GM19035 (cell line): Measurements from ENCODE around the gene KCNC1.

Source experiments
- ATAC-seq: cut with Tn5 transposase; IDR thresholded peaks from one replicate; pipeline ENCODE4 v1.9.1; 2021; ENCODE audit not compliant: unreplicated experiment

KCNC1 gene

DNA sequence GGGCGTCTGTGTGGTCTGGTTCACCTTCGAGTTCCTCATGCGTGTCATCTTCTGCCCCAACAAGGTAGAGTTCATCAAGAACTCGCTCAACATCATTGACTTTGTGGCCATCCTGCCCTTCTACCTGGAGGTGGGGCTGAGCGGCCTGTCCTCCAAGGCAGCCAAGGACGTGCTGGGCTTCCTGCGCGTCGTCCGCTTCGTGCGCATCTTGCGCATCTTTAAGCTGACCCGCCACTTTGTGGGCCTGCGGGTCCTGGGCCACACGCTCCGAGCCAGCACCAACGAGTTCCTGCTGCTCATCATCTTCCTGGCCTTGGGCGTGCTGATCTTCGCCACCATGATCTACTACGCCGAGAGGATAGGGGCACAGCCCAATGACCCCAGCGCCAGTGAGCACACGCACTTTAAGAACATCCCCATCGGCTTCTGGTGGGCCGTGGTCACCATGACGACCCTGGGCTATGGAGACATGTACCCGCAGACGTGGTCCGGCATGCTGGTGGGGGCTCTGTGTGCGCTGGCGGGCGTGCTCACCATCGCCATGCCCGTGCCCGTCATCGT lies 37.3 kb downstream of the KCNC1 start:
- no peak for ATAC-seq

DNA sequence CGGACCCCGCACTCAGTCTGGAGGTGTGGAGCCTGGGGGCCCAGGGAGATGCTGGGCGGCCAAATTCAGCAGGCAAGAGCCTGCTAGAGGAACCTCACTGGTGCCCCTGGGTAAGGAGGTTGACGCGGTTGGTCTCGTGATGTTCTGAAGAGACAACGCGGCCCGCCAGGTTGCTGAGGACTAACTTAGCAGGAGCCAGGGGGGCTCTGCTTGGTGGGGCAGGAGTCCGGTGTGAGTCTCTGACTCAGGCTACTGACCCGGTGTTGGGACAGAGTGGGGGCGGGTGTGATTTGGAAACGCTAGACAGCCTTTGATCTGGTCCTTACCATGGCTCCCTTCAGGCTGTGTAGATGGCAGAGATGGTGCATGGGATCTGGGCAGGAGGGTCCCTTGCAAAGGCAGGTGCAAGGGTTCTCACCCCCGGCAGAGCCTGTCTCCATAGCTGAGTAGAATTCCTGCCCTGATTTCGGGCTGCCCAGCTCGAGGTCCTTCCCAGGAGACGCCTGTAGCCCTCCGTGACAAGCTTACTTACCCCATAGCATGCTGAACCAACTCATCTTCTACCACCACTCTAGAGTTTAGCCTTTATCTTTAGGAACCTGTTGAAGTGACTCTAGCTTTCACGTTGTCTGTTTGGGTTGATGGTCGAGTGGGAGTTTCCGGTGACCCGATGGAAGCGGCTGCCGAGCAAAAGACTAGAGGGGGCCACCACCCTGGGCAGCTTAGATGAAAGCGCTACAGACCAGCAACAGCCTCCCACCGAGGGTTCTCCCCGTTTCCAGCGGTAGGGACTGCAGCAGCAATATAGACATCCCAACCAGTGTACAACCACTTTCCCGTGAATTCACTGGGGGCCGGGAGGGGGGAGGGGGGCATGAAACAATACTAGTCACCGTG lies 38.4 kb downstream of the KCNC1 start:
- ATAC-seq, result no peak

DNA sequence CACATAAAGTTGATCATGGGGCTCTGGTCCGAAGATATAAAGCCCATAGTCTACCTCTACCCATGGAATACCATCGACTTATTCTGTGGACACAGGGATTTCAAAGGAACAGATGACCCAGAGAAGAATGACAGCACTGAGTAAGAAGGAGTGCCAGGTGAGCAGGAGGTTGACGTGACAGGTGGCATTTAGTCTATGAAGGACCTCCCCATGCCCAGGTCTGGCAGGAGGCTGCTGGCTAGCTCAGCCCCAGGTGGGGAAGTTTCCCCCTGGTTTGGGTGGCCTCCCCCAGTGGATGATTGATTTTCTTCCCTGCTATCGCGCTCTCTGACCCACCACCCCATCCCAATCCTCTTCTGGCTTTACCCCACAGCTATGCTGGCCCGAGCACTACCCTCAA lies 39.1 kb downstream of the KCNC1 start:
- ATAC-seq, result no peak

DNA sequence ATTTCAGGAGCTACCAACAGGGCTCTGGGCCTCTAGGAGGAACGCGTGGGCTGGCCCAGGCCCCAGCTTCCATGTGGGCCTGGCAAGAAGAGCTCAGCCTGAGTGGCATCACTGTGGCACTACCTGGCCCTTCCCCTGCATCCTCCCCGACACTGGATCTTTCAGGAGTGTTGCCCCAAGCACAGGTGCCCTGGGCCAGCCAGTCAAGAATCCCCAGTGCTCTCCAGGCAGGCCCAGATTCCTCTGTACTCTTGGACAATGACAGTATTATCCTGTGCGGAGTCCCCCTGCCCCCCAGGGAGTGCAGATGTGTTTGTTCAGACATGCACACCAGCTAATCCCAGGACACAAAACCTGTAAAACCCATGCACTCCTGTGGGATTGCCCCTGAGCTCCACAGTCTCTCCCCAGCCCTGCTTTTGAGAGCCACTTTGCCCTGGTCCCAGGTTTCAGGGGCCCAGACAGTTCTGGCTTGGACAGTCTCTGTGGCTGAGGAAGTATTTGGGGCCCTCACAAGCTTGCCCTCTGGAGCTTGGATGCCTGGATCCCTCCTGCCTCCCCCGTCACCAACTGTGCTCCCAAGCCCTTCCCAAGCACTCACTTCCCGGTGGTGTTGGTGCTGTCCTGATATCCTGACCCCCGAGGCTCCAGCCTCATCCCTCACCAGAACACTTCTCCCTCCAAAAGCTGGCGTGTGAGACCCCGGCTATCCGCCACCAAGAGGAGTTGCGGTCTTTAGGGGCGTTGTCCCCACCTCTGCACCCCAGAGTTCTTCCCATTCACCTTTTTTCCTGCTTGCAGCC lies 39.9 kb downstream of the KCNC1 start:
- ATAC-seq, result no peak

DNA sequence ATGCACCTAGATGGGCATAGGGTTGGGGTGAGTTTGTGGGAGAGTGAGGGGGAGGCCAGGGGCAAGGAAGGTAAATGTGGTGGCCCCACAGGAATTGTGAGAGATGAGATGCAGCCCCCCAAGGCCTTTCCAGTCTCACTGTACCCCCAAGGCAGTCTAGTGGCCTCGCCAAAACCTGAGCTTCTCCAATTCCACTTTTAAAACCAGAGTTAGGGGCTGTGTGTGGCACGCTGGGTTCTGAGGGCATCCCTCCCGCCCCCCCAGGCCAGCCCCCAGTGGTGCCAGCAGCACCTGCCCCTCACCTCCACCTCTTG lies 40.4 kb downstream of the KCNC1 start:
- ATAC-seq, result no peak

DNA sequence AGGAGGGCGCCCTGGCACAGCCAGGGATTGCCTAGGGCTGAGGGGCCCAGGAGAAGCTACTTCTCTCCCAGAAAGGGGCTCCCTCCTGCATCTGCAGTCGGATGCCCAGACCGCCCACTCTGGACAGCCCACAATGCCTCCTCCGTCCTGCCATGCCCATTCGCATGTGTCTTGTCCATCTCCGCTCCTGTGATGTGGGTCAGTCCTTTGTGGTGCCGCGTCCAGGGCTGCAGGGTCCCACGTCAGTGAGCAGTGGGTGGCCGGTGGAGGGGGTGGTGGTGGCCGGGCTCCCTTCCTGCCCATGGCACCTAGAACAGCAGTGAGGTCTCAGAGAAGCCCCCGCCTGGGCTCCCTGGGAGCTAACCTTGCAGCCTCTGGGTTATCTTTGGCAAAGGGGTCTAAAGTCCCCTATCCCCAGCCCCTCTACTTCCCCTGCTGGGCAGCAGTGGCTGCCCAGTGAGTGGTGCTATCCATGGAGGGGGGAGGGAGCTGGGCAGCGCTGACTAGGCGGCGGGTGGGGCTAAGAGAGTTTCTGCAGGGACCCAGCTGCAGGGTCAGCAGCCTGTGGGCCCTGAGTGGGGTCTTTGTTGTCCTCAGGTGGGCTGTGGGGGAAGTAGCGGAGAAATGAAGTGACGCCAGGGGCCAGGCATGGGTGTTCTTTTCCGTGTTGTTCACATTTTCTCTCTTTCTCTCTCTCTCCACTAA lies 41.1 kb downstream of the KCNC1 start:
- no peak for ATAC-seq

DNA sequence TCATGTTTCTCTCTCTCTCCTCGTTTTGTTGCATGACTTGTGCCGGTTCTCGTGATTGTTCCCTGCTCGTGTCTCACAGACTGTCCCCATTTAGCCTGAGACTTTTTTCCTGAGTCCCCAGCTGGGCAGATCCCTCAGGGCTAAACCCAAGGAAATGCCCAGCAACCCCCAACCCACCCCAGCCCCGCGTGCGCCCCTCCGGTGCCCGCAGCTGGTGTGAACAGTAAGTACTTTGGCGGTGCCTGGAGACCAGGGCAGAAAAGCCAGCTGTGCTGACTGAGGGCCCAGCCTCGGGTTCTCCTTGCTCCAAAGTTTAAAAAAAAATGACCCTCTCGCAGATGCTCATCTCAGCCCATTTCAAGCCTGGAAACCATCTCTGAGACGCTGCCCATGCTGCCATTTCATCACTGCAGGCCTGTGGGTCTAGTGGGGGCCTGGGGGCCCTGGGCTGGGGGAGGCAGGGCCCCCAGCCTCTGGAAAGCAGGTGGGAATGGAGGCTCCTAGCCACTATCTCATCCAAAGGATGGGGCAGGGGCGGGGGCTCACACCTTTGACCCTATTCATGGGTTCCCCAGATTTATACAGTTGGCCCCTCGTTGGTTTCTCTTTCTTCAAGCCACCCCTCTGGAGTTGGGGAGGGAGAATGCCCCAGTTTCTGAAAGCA lies 41.8 kb downstream of the KCNC1 start:
- ATAC-seq, result no peak

DNA sequence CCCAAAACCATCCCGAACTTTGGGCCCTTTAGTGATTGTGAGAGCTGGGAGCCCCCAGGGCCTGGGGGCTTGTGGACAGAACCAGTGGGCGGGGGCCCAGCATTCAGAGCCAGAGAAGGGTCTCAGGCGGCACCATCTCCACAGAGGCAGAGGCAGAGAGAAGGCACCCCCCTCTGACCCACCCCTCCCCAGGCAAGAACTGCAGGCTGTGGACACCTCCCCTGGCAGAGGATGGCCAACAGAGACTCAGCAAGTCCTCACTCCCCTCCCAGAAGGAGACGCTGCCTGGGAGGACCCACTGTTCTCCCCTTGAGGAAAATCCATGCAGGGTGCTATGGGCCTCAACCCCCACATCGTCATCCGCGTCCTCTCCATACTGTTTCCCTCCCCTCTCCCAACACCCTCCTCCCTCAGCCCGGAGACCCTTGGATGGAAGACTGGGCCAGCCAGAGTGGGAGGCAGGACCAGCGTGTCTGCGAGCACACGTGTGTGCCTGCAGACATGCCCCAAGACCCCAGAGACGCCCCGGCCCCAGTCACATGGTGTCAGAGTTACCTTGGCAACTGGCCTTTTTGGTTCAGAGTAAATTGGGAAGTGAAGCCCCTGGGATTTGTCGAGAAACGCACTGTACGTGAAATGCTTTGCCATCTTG lies 42.6 kb downstream of the KCNC1 start:
- no peak for ATAC-seq

DNA sequence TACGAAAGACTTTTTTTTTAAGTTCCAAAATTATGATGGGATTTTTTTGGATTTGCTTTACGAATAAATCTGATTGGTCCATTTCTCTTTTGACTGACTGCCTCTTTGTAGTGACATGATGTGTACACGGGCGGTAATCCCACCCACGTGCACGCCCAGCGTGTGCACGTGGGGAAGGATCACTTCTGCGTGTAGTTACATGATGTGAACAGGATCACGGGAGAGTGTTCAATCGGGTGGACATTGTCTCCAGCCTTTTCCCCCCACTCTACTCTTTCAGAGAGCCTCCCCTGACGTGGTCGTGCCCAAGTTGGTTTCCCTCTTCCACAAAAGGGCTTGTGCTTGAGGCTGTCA lies 43.1 kb downstream of the KCNC1 start:
- ATAC-seq, result no peak

DNA sequence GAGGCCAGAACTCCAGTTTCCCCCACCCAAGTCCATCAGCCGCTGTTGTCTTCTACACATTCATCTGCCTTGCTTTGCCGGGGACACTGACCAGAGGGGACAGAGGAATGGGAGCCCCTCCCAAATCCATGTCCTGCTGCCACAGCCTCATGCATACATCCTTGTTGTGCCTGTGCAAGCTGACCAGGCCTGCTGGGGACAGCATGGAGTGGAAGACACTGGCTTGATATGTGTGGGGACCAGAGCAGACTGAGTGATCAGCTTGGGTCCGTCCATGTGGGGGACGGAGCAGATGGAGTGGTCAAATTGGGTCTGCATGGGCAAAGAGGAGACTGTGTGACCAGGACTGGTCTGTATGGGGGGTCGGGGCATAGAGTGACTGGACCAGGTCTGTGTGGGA lies 43.8 kb downstream of the KCNC1 start:
- ATAC-seq, result no peak

DNA sequence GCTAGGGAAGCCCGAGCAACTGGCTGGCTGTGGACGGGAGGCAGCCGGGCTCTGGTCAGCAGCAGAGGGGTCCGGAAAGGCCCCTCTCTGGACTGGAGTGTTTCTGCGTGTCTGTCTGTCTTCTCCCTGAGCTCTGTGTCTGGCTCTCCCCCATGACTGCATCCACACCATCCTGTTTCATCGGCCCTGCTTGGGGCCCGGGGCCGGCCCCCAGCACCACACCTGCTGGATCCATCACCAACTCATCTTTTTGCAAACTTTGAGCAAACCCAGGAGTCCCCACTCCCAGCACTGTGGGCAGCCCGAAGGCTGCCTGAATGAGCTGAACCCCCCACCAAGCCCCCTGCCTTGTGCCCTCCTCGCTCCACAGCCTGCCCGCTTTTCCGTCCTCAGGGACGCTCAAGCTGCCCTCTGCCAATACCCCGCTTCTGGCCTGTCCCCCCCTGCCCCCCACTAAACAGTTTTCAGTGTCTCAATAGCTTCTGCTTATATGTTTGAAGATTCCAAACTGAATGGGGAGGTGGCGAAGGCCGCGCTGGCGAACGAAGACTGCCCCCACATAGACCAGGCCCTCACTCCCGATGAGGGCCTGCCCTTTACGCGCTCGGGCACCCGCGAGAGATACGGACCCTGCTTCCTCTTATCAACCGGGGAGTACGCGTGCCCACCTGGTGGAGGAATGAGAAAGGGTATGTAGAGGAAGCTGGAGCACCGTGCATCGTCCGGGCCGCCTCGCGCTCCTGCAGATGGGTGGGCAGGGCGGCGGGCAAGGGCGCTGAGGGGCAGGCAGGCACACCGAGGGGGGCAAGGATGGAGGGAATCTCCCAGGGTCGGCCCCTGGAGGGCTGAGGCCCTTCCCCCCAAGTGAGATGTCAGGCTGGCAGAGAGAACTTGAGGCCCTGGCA lies 44.6 kb downstream of the KCNC1 start:
- ATAC-seq, result no peak

DNA sequence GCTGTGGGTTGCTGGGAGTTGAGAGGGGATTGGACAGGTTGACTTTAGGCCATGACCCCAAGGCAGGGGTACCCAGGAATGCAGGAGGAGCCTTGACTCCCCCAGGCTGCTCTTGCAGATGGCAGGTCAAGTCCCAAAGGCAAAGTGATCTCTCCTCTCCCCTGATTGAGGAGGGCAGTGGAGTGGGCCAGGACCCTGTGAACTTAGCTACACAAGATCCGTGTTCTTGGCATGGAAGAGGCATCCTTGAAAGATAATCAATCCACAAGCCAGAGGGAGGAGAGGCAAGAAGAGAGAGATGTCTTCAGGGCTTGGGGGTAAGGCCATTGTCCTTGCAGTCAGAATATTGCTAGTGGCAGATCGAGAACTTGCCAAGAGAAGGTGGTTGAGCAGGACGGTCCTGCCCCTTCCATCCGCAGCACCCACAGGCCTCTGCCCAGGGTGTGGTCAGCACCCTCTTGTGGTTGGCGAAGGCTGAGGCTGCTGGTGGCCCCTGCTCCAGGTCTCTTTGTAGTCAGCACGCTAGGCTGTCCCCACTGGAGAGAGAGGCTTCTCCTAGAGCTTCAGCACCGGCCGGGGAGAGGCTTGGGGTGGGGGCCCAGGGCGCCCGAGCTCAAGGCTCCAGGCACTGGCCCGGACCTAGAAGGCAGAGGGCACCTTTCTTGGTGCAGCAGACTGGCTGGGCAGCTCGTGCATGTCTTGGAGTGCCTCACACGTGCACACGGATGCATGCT lies 45.4 kb downstream of the KCNC1 start:
- no peak for ATAC-seq

DNA sequence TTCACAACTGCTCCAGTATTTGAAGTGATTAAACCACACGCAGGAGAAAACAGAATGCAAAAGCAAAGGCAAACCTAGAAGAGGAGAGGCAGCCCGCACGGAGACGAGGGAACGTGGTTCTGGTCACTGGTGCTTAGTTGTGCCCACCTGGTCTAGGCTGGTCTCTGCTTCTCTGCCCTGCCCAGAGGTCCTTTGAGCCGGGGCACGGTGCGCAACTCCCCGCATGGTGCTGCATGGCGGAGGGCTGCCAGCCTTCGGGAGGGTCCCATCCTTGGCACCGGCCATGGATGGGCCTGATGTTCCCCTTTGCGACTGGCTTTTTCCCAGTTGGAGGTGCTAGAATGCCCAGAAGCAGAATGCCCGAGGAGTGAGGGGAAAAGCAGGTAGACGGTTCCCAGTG lies 46.1 kb downstream of the KCNC1 start:
- ATAC-seq, result no peak

DNA sequence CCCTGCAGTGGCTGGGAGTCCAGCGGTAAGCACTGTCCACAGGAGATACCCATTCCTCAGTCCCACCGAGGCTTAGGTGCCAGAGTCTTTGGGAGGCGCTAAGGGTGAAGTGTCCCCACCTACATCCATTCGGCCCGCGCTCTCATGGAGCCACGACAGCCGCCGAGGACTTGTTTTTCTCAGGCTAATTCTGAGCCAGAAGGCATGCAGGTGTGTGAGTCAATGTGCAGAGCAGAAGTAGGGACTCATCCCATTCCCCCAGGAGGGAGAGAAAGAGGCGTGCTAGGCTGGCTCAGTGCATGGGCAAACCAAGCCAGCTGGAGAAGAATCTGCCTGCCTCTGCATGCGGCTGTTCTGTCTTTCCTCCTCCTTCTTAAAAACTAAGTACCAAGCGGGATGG lies 46.6 kb downstream of the KCNC1 start:
- no peak for ATAC-seq

DNA sequence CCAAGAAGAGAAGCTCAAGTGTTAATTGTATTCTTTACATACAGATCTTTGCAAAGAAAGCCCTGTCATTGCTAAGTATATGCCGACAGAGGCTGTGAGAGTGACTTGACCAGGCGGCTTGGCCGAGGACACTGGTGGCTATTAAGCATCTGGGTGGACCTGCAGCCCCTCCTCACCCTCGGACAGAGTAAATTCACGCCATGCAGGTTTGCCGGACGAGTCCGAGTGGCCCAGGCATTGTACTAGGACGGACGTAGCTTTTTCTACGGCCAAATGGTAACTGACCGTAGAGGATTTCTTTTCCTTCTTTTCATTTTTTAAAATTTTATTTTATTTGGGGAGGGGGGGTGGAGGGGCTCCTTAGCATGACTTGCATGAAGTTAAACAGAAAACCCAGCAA lies 47.0 kb downstream of the KCNC1 start:
- ATAC-seq, result no peak

DNA sequence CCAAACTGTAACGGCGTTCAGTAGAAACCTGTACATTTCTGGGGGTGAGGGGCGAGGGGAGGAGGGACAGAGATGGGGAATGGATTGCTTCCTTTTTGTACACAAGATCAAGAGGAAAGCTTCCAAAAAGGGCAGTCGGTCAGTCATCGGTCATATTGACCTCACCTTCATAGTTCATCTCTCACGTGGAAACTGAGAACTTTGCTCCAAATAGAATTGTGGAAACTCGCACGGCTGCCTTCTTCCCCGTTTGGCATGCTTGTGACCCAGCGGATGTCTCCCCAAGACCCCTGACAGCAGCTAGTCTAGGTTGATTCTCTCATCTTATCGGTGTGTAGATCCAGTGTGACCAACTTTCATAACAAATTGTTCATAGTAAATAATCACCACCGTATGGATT lies 47.6 kb downstream of the KCNC1 start:
- ATAC-seq, result no peak

DNA sequence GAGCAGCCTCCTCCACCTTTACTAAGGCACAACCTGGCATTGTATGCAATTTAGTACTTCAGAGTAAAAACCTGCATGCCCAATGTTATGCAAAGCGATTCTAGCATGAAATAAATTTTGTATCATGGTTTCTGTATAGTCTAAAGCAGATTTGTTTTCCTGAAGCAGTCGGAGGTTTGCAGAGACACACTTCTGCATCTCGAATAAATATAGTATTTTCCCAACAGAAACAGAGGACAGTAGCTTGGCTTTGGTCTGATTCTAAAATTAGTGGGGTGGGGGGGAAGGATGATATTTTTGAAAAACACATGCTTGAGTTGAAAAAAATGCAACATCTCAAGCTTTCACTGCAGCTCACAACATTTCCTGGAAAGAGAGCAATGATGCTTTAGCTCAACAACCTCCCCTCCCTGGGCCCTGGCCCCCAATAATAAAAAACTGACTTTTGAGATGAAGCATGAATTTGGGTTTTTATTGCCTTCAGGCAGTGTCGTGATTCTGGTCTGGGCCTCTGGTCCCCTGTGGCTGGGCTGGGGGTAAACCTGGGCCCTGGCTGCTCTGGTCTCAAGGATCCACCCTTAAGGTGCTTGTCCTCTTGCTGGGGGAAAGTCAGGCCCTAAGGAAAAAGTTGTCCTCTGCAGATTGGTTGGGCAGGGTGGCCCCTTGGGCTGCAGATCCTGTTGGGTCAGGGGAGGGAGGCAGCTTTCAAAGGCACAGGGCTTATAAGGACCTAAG lies 48.2 kb downstream of the KCNC1 start:
- ATAC-seq, result no peak

DNA sequence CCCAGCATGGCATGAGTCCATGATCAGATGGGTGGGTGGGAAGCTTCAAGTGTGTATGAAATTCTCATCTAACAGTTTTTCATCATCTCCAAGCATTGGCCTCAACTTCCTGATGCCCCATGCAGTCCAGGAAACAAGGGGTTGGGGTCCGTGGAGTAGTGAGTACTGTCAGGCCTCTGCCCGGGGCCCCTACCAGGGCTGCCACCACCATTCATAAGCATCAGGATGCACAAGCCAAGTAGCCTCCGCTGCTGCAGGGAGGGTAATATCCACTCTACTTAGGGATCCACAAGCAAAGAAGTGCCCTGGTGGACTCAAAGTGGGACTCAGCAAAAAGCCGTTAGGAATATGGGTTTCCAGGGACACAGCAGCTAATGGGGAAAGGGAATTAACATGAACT lies 49.3 kb downstream of the KCNC1 start:
- ATAC-seq, result no peak
